ENCODE measurements around the gene KHK.
"Not testable (repeated sequence)": the region's sequence is repeated elsewhere in the genome, so short reads cannot be mapped to it uniquely, and the experiment has no call there.

Gene KHK

DNA sequence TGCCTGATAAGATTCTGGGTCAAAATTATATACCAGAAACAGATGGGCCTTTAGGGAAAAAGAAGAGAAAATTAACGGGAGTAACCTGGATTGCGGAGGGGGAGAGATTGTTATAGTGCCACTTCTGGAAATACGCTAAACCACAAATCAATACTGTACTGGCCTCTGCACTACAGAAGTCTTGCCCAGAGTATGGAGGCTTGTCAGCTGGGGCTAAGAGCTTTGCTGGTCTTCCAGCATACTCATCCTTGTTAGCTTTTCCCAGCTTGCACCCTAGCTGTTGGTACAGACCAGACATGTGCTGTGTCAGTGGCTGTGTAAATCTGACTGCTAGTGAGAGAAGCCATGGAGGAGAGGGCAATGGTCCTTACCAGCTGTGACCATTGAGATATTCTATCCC, 26.2 kb upstream of the KHK start:
- no peak for DNase-seq

DNA sequence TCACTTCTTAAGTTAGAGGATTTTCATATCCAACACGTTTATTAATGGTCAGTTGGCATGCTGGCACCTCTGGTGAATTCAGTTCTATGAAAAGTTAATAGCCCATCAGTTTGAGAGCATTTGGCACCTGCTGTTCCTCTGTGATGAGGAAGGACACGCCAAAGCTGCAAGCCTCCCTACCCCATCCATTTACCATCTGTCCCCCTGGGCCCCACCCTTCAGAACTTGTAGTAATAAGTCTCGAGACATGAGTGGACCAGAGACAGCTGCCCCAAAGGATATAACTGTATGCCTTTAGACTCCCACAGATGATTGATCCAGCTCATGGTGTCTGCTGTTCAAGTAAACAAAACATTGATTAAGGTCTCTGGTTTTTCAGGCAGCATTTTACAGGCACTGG, 21.4 kb upstream of the KHK start:
- DNase-seq = no peak

GRCh38 chr2:27067385-27067784, 19.2 kb upstream of the KHK start:
- DNase-seq = no peak

DNA sequence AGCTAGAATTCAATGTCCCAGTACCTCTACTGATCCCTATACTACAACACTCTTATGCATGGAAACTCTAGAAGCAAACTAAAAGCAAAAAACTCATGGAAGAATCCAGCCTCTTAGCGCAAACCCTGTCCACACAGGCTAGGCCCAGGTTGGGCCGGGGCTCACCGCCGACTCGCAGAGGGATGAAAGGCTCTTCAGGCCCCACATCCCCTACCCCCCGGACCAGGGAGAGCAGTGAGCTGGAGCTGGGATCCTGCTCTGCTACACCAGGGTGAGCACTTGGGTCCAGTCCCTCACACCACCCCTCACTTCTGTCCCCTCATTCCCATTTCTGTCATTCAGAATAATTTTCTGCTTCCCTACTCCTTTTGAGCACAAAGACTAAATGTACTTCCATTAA, 17.1 kb upstream of the KHK start:
- no peak for DNase-seq

DNA sequence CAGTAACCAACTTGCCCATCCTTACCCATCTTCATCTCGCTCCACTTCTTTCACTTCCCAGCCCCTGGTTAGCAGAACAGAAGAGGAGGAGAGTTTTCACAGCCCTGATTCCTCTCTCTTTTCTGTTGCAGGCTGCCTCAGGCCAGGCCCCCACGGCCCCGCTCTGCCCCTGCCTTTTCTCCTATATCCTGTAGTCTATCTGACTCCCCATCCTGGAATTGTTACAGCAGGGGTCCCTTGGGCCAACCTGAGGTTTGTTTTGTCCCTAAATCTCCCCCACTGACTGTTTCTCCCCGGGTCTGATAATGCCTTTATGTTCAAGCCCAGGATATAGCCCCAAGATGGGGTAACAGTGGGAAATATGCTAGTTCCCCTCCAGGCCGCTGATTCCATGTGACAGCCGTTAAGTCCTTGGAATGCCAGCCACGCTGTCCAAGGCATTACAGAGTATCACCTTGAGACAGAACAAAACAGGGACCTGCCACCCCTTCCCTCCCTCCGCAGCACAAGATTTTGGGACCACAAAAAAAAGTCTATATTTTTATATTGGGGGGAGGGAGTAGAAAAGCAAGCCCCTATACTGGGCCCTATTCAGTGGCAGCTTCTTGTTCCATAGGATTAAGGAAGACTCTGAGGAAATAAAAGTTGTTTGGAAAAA, 16.5 kb upstream of the KHK start:
- DNase-seq = no peak

DNA sequence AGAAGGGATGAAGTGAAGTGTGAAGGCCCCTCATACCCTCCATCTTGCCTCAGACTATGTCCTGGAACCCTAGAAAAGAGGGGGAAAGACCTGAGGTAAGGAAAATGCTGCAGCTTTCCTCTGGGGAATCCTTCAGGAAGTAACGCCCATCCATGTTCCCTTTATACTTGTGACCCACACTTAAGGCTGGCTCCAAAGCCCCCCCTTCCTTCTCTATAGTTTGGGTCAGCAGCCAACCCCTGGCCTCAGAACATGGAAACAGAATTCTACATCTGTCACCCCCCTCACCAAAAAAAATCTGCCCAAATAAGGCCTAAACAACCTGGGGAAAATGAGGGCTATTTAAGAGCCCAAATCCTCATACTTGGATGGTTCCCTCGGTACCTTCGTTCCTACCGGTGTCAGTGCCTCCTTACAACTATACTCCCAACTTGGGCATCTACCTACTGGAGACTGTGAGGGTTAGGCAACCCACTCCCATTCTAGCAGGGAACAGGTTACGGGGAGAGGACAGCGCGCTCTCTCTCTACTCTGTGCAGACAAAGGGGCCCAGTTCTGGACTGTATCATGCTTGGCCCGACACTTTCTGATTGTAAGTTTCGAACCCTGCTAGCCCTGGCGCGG, 15.8 kb upstream of the KHK start:
- no peak for DNase-seq

DNA sequence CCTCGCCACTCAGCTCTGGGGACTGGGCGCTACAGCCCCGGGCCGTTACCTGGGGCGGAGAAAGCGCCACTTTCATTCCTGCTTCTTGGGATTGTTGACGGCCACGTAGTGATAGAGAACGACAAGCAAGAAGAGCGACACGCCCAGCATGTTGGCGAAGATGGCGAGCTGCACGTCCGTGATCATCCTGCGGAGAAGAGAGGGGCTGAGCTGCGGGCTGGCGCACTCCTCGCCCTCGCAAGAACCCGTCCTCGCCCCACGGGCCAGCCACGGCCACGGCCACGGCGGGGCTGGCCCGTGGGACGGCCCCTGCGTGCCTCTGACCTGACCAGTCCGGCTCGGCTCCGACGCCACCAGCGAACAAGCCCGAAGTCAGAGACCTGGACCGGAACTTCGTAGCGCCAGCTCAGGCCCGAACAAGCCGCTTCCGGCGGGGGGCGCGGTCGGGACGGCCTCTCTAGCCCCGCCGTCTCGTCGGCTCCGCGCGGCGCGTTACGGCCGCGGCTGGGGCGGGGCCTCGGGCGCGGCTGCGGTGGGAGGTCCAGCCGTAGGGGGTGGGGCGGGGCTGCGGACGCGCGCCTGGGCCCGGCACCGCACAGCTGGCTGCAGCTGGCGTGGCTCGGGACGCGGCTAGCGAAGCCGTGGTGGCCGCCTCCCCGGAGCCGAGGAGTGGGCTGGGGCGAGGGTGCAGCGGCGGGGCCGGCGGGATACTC, 15.1 kb upstream of the KHK start, which contains the start of gene OST4:
TSS of gene OST4 (minus strand) at position 378 of the 713 bp plus-strand sequence.
- DNase-seq = peak; percentile 96

- peak; percentile 92 for DNase-seq
Measured at GRCh38 chr2:27071990-27072830, 14.4 kb upstream of the KHK start.

- DNase-seq = no peak
Measured at GRCh38 chr2:27072920-27073319, 13.7 kb upstream of the KHK start.

DNA sequence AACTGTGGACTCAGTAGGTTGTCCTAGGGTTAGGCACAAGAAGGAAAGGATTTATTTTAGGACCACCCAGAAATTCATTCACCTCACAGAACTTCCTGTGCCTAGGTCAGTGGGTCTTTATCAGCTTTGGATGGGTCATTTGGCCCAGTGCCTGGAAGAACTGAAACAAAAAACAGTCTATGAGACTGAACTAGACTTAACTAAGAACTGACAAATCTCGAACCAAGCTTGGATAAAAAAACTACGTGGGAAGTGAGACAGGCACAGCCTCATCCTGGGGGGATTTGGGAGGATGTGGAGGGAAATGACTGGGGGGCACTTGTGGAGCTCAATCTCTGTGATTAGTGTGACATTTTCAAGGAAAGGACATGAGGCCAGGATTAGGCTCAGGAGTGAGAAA, 12.8 kb upstream of the KHK start:
- DNase-seq = no peak

GRCh38 chr2:27074738-27075565, 11.6 kb upstream of the KHK start:
- DNase-seq = peak; percentile 65

GRCh38 chr2:27075566-27075871, 11.1 kb upstream of the KHK start:
- DNase-seq = not testable (repeated sequence)

GRCh38 chr2:27076323-27076722, 10.2 kb upstream of the KHK start:
- DNase-seq = no peak

- DNase-seq = no peak
Measured at GRCh38 chr2:27077231-27077630, 9.3 kb upstream of the KHK start.

- DNase-seq = peak; percentile 96
Measured at GRCh38 chr2:27078267-27079194, 8.0 kb upstream of the KHK start, which contains the start of gene EMILIN1. TSS of gene EMILIN1 (plus strand) at chr2:27078615. CDS start at chr2:27079066, 451 bp downstream.

DNA sequence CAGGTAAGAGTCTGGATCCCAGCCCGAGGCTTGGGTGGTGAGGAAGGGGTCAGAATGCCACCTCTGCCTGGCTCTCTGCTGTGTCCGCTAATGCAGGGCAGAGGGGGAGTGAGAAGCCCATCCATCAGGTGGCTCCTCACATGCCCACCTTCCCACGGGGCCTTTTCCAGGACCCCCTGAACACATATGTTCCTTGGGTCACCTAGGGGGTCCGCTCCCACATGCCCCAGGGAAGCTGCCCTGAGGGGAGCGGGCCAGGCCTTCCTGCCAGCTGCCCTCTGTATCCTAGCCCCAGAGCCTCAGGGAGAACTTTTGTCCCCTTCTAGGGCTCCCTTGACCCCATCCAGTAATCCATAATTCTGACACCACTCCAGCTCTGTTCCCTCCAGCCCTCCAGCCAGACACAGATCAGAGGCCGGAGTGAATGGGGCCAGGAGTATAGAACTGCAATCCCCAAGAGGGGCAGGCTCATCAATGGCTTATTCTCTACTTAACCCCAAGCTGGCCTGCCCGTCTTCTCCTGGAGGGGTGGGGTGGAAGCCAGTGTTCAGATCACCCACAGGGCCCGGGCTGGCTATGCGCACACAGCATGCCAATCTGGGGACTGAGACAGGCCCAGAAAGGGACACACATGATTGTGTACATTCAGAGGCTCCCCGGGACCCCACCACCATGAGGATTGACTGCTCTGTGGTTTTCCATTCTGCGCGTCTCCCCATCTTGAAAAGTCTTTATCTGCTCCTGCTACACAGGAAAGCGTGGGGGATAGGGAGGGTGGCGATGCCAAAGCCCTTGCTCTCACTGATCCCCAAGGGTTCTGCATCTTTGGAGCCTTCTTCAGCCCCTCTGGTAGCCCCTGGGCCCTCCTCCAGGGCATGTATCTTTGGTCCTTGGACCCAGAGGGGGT, 7.1 kb upstream of the KHK start:
- DNase-seq = no peak

- DNase-seq = no peak
Measured at GRCh38 chr2:27080140-27080469, 6.5 kb upstream of the KHK start.

DNA sequence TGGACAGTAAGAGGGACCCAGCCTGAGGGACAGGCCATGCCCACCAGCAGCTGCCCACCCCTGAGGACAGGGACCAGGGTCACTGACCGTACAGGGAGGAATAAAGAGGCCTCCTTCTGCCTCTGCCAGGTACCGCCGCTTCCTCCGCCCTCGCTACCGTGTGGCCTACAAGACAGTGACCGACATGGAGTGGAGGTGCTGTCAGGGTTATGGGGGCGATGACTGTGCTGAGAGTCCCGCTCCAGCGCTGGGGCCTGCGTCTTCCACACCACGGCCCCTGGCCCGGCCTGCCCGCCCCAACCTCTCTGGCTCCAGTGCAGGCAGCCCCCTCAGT, 6.0 kb upstream of the KHK start:
- no peak for DNase-seq

GRCh38 chr2:27081984-27082772, 4.4 kb upstream of the KHK start:
- no peak for DNase-seq

All from right hindlimb (tissue), 1 donor.